GM18868 (cell line): ENCODE results near the gene KRTAP12-4.
"Not testable (repeated sequence)": the region's sequence is repeated elsewhere in the genome, so short reads cannot be mapped to it uniquely, and the experiment has no call there.

Experiments
- ATAC-seq: cut with Tn5 transposase; IDR thresholded peaks from one replicate; pipeline ENCODE4 v1.9.1; 2021; ENCODE audit warnings: mild to moderate bottlenecking, moderate library complexity; ENCODE audit not compliant: unreplicated experiment

KRTAP12-4 gene

GRCh38 chr21:44657635-44658540 lies 3.4 kb upstream of the KRTAP12-4 start, which contains the start of gene KRTAP12-3:
Gene KRTAP12-3, plus strand, starts transcription at chr21:44657932. Its CDS starts 48 bp downstream, at chr21:44657980.
- no peak for ATAC-seq

- no peak for ATAC-seq
Observed at GRCh38 chr21:44656868-44657267, 2.4 kb upstream of the KRTAP12-4 start.

- no peak for ATAC-seq
Observed at GRCh38 chr21:44653656-44654575, 543 bp downstream of the KRTAP12-4 start.

GRCh38 chr21:44653123-44653522 lies 1.3 kb downstream of the KRTAP12-4 start:
- no peak for ATAC-seq

GRCh38 chr21:44650973-44651675 lies 3.3 kb downstream of the KRTAP12-4 start:
- no peak for ATAC-seq

- ATAC-seq: no peak
Observed at GRCh38 chr21:44650265-44650972, 4.0 kb downstream of the KRTAP12-4 start.

GRCh38 chr21:44649521-44650100 lies 4.8 kb downstream of the KRTAP12-4 start:
- ATAC-seq: no peak

GRCh38 chr21:44648557-44649311 lies 5.7 kb downstream of the KRTAP12-4 start:
- no peak for ATAC-seq

- no peak for ATAC-seq
Observed at GRCh38 chr21:44647222-44647552, 7.3 kb downstream of the KRTAP12-4 start.

- ATAC-seq: not testable (repeated sequence)
Observed at GRCh38 chr21:44646366-44647221, 7.9 kb downstream of the KRTAP12-4 start, which contains the start of gene KRTAP10-11. Gene KRTAP10-11, plus strand, starts transcription at chr21:44646414. Its CDS starts 45 bp downstream, at chr21:44646459.

GRCh38 chr21:44644878-44645277 lies 9.6 kb downstream of the KRTAP12-4 start:
- ATAC-seq: no peak

GRCh38 chr21:44643741-44644310 lies 10.6 kb downstream of the KRTAP12-4 start:
- no peak for ATAC-seq

GRCh38 chr21:44640761-44641160 lies 13.7 kb downstream of the KRTAP12-4 start:
- no peak for ATAC-seq

GRCh38 chr21:44639331-44639655 lies 15.2 kb downstream of the KRTAP12-4 start:
- no peak for ATAC-seq

GRCh38 chr21:44638506-44639330 lies 15.7 kb downstream of the KRTAP12-4 start:
- not testable (repeated sequence) for ATAC-seq

GRCh38 chr21:44637851-44638348 lies 16.6 kb downstream of the KRTAP12-4 start:
- not testable (repeated sequence) for ATAC-seq
